Neural progenitor cell (in vitro differentiated cells): ENCODE data around the gene MZB1. TPM values are rescaled to one million over a fixed set of nuclear protein-coding genes. Genes with fewer than 3 reads are reported as not detected.

Experiments
- DNase-seq: peaks from one replicate; pipeline ENCODE4 v3.0.0-alpha.2; 2016; ENCODE audit warnings: low spot score
- H2AFZ ChIP-seq: fragments of 200-600 bp; sonication (generic); replicated peaks from 2 replicates; pipeline ENCODE4 v1.6.1; 2016; ENCODE audit warnings: antibody characterized with exemption
- H3F3A ChIP-seq: fragments of 200-600 bp; sonication (generic); 2 replicates; pipeline ENCODE4 v1.6.1; 2016; ENCODE audit warnings: antibody characterized with exemption, low read depth
- H3K27ac ChIP-seq: fragments of 200-600 bp; sonication (generic); 2 replicates; pipeline ENCODE4 v1.5.1; 2016; ENCODE audit warnings: mild to moderate bottlenecking
- H3K27me3 ChIP-seq: fragments of 200-600 bp; sonication (generic); 2 replicates; pipeline ENCODE4 v1.6.1; 2016; ENCODE audit warnings: mild to moderate bottlenecking, moderate library complexity
- H3K36me3 ChIP-seq: fragments of 200-600 bp; sonication (generic); 2 replicates; pipeline ENCODE4 v1.5.1; 2016
- H3K4me1 ChIP-seq: fragments of 200-600 bp; sonication (generic); 2 replicates; pipeline ENCODE4 v1.6.1; 2016; ENCODE audit warnings: mixed run types
- H3K4me2 ChIP-seq: fragments of 200-600 bp; sonication (generic); 2 replicates; pipeline ENCODE4 v1.6.1; 2016
- H3K4me3 ChIP-seq: fragments of 200-600 bp; sonication (generic); 2 replicates; pipeline ENCODE4 v1.5.1; 2016
- H3K79me2 ChIP-seq: fragments of 200-600 bp; sonication (generic); 2 replicates; pipeline ENCODE4 v1.6.1; 2016; ENCODE audit warnings: low read depth
- H3K9ac ChIP-seq: fragments of 200-600 bp; sonication (generic); 2 replicates; pipeline ENCODE4 v1.6.1; 2016
- H3K9me3 ChIP-seq: fragments of 200-600 bp; sonication (generic); 2 replicates; pipeline ENCODE4 v1.5.1; 2016; ENCODE audit warnings: low read depth
- H4K20me1 ChIP-seq: fragments of 200-600 bp; sonication (generic); 2 replicates; pipeline ENCODE4 v1.6.1; 2016; ENCODE audit warnings: low read depth
- H3K27ac Mint-ChIP-seq: 3 replicates; pipeline ENCODE4 v1.8.0; 2021; ENCODE audit warnings: mixed read lengths
- H3K27me3 Mint-ChIP-seq: 2 replicates; pipeline ENCODE4 v1.8.0; 2022; ENCODE audit warnings: low read depth, mild to moderate bottlenecking, inconsistent platforms, moderate library complexity, mixed read lengths; ENCODE audit not compliant: insufficient read depth
- H3K36me3 Mint-ChIP-seq: 3 replicates; pipeline ENCODE4 v1.8.0; 2021; ENCODE audit warnings: mixed read lengths
- H3K4me1 Mint-ChIP-seq: 3 replicates; pipeline ENCODE4 v1.8.0; 2021; ENCODE audit warnings: mixed read lengths
- H3K4me3 Mint-ChIP-seq: 3 replicates; pipeline ENCODE4 v1.8.0; 2021; ENCODE audit warnings: mild to moderate bottlenecking, moderate library complexity, mixed read lengths
- H3K9me3 Mint-ChIP-seq: 3 replicates; pipeline ENCODE4 v1.8.0; 2020; ENCODE audit warnings: mixed read lengths
- CTCF ChIP-seq: fragments of 200-600 bp; sonication (generic); IDR thresholded peaks from 2 replicates; pipeline ENCODE4 v1.5.1; 2017; ENCODE audit warnings: antibody characterized with exemption, mild to moderate bottlenecking
- EZH2 ChIP-seq: fragments of 200-600 bp; sonication (generic); IDR thresholded peaks from 2 replicates; pipeline ENCODE4 v1.6.1; 2017; ENCODE audit warnings: antibody characterized with exemption, mild to moderate bottlenecking, moderate library complexity
- EZH2phosphoT487 ChIP-seq: fragments of 200-600 bp; sonication (generic); IDR thresholded peaks from 2 replicates; pipeline ENCODE4 v1.6.1; 2017; ENCODE audit warnings: antibody characterized with exemption
- total RNA-seq: library from RNA; depleted of rRNA; stranded (reverse); fragments of >200 nt; gene quantifications from 2 replicates; pipeline ENCODE4 v1.2.3, GENCODE V29; 2015; ENCODE audit warnings: low replicate concordance

The MZB1 gene
- total RNA-seq, 1 donor from 2014 or later: not detected

- TF ChIP-seq EZH2phosphoT487: no peak
- H3K9me3 Mint-ChIP-seq: peaks cover 3% of the 10 kb centered on the region
- H3K27me3 Mint-ChIP-seq: peaks cover 2% of the 10 kb centered on the region
- DNase-seq: no peak
- Histone ChIP-seq H3K36me3 (peaks cover 2% of the 10 kb centered on the region), H3K9ac (no peak overlapping the region), H3K27me3 (no peaks in the 10 kb centered on the region), H4K20me1 (peaks cover 69% of the 10 kb centered on the region), H3K9me3 (no peaks in the 10 kb centered on the region), H3K4me1 (peaks cover 12% of the 10 kb centered on the region), H3F3A (peaks cover 15% of the 10 kb centered on the region), H3K4me2 (peak overlapping the region; percentile 98), H3K79me2 (peaks cover 75% of the 10 kb centered on the region), H3K27ac (no peak overlapping the region), H3K4me3 (peak overlapping the region; percentile 89), H2AFZ (no peak overlapping the region)
- no peak overlapping the region for H3K27ac Mint-ChIP-seq
- peak overlapping the region; percentile 66 for H3K4me3 Mint-ChIP-seq
- H3K36me3 Mint-ChIP-seq: peaks cover 26% of the 10 kb centered on the region
- H3K4me1 Mint-ChIP-seq: peaks cover 26% of the 10 kb centered on the region
Measured at GRCh38 chr5:139344177-139344576, 45.5 kb downstream of the MZB1 start.

GRCh38 chr5:139343476-139343875 lies 46.2 kb downstream of the MZB1 start:
- Mint-ChIP-seq H3K36me3 (peaks cover 23% of the 10 kb centered on the region), H3K27me3 (peaks cover 2% of the 10 kb centered on the region), H3K9me3 (peaks cover 3% of the 10 kb centered on the region), H3K27ac (no peak overlapping the region), H3K4me1 (peaks cover 26% of the 10 kb centered on the region), H3K4me3 (peak overlapping the region; percentile 95)
- H3K27me3 ChIP-seq: no peaks in the 10 kb centered on the region
- TF ChIP-seq CTCF: no peak
- no peak for TF ChIP-seq EZH2phosphoT487
- no peaks in the 10 kb centered on the region for H3K9me3 ChIP-seq
- H3K36me3 ChIP-seq: peaks cover 2% of the 10 kb centered on the region
- H3F3A ChIP-seq: peaks cover 13% of the 10 kb centered on the region
- peaks cover 12% of the 10 kb centered on the region for H3K4me1 ChIP-seq
- peak overlapping the region; percentile 98 for H3K4me2 ChIP-seq
- H3K4me3 ChIP-seq: peak overlapping the region; percentile 89
- H2AFZ ChIP-seq: no peak overlapping the region
- DNase-seq: no peak
- peaks cover 62% of the 10 kb centered on the region for H4K20me1 ChIP-seq
- peak overlapping the region; percentile 87 for H3K9ac ChIP-seq
- peaks cover 68% of the 10 kb centered on the region for H3K79me2 ChIP-seq
- H3K27ac ChIP-seq: no peak overlapping the region

GRCh38 chr5:139342423-139342723 lies 47.3 kb downstream of the MZB1 start:
- peaks cover 57% of the 10 kb centered on the region for H3K79me2 ChIP-seq
- H3K9ac ChIP-seq: peak overlapping the region; percentile 87

More at GRCh38 chr5:139342423-139342723, 47.3 kb downstream of the MZB1 start:
- Mint-ChIP-seq H3K9me3 (peaks cover 3% of the 10 kb centered on the region), H3K27me3 (peaks cover 2% of the 10 kb centered on the region), H3K36me3 (peaks cover 21% of the 10 kb centered on the region), H3K27ac (peak overlapping the region; percentile 98), H3K4me3 (peak overlapping the region; percentile 95), H3K4me1 (peaks cover 26% of the 10 kb centered on the region)
- no peaks in the 10 kb centered on the region for H3K27me3 ChIP-seq
- peaks cover 13% of the 10 kb centered on the region for H3F3A ChIP-seq
- H3K9me3 ChIP-seq: no peaks in the 10 kb centered on the region
- peak overlapping the region; percentile 89 for H3K4me3 ChIP-seq
- H3K4me2 ChIP-seq: peak overlapping the region; percentile 98
- TF ChIP-seq CTCF (no peak), EZH2 (no peak), EZH2phosphoT487 (no peak)
- DNase-seq: no peak
- H4K20me1 ChIP-seq: peaks cover 51% of the 10 kb centered on the region
- no peak overlapping the region for H2AFZ ChIP-seq
- H3K4me1 ChIP-seq: peaks cover 12% of the 10 kb centered on the region
- H3K27ac ChIP-seq: peak overlapping the region; percentile 97
- peaks cover 2% of the 10 kb centered on the region for H3K36me3 ChIP-seq
